Sciatic nerve (tissue), 2 donors: ENCODE data around the gene PRKAR2A. TPM values are rescaled to one million over a fixed set of nuclear protein-coding genes. Genes with fewer than 3 reads are reported as not detected.
A peak's percentile ranks its signal among the peaks of the same experiment; 100 is the strongest.

Experiments
- ATAC-seq: fragments of 200-7000 bp; cut with Tn5 transposase; one replicate; pipeline ENCODE4 v1.9.1; 2020; ENCODE audit warnings: mild to moderate bottlenecking, moderate library complexity
- DNase-seq: peaks from one replicate; pipeline ENCODE4 v3.0.0-alpha.2; 2020; ENCODE audit warnings: low spot score
- intact Hi-C: fragments of 100-400 bp; cut with DNase I; formaldehyde crosslinking; loops from one replicate; pipeline ENCODE4 v1.14.2; 2022
- total RNA-seq: library from RNA; stranded (reverse); fragmentation: NEBNext Ultra II Directional; extraction: Animal tissue kit (Norgen Biotek cat#: 25700); gene quantifications from one replicate; pipeline ENCODE4 v1.2.1, GENCODE V29; 2021
- donor health status: DM: no; HTN: no; CAD: no.
- donor health status: DM: no; HTN: no; CAD: no.

Gene PRKAR2A
- total RNA-seq, result 46.5 TPM

- intact Hi-C loops, result no loop called here
- peak; percentile 93 for DNase-seq
- peak; percentile 98 for ATAC-seq
Observed at GRCh38 chr3:48847504-48848423, at the start of gene PRKAR2A. TSS of gene PRKAR2A (minus strand) at chr3:48847874. CDS start at chr3:48847596, 278 bp downstream.

GRCh38 chr3:48896936-48897335 is 49.3 kb upstream of the PRKAR2A start:
- no peak for DNase-seq
- ATAC-seq, result peak; percentile 35
- intact Hi-C loops, result no loop called here

GRCh38 chr3:48894516-48894915 is 46.8 kb upstream of the PRKAR2A start:
- DNase-seq (no peak), ATAC-seq (no peak)
- intact Hi-C loops, result no loop called here

- no peak for ATAC-seq
- intact Hi-C loops, result no loop called here
Observed at GRCh38 chr3:48891606-48892005, 43.9 kb upstream of the PRKAR2A start.

GRCh38 chr3:48885753-48886152 is 38.1 kb upstream of the PRKAR2A start:
- intact Hi-C loops, result no loop called here
- ATAC-seq, result no peak

More at GRCh38 chr3:48891606-48892005, 43.9 kb upstream of the PRKAR2A start:
- no peak for DNase-seq

GRCh38 chr3:48881652-48882114 is 34.0 kb upstream of the PRKAR2A start:
- intact Hi-C loops, result no loop called here
- DNase-seq (no peak), ATAC-seq (no peak)

More at GRCh38 chr3:48885753-48886152, 38.1 kb upstream of the PRKAR2A start:
- DNase-seq, result no peak

- intact Hi-C loops, result no loop called here
- ATAC-seq (no peak), DNase-seq (no peak)
Observed at GRCh38 chr3:48881006-48881405, 33.3 kb upstream of the PRKAR2A start.

- no peak for DNase-seq
- no peak for ATAC-seq
- intact Hi-C loops, result no loop called here
Observed at GRCh38 chr3:48879994-48880377, 32.3 kb upstream of the PRKAR2A start.

- intact Hi-C loops, result no loop called here
- ATAC-seq, result no peak
- DNase-seq, result no peak
Observed at GRCh38 chr3:48879307-48879993, 31.8 kb upstream of the PRKAR2A start.

- DNase-seq (no peak), ATAC-seq (no peak)
- intact Hi-C loops, result no loop called here
Observed at GRCh38 chr3:48877671-48878070, 30.0 kb upstream of the PRKAR2A start.

- ATAC-seq (no peak), DNase-seq (no peak)
- intact Hi-C loops, result no loop called here
Observed at GRCh38 chr3:48863122-48863521, 15.4 kb upstream of the PRKAR2A start.

- ATAC-seq, result no peak
- DNase-seq, result no peak
Observed at GRCh38 chr3:48859206-48859605, 11.5 kb upstream of the PRKAR2A start.

GRCh38 chr3:48858709-48859108 is 11.0 kb upstream of the PRKAR2A start:
- no peak for ATAC-seq
- intact Hi-C loops, result no loop called here

More at GRCh38 chr3:48859206-48859605, 11.5 kb upstream of the PRKAR2A start:
- intact Hi-C loops, result no loop called here

GRCh38 chr3:48857641-48858040 is 10.0 kb upstream of the PRKAR2A start:
- ATAC-seq (no peak), DNase-seq (no peak)
- intact Hi-C loops, result no loop called here

More at GRCh38 chr3:48858709-48859108, 11.0 kb upstream of the PRKAR2A start:
- DNase-seq, result no peak

- DNase-seq, result no peak
- peak; percentile 59 for ATAC-seq
- intact Hi-C loops, result no loop called here
Observed at GRCh38 chr3:48856469-48856868, 8.8 kb upstream of the PRKAR2A start.

GRCh38 chr3:48855681-48856447 is 8.2 kb upstream of the PRKAR2A start:
- intact Hi-C loops, result no loop called here
- ATAC-seq, result no peak
- DNase-seq, result no peak

- DNase-seq, result no peak
- intact Hi-C loops, result no loop called here
- ATAC-seq, result no peak
Observed at GRCh38 chr3:48852151-48852550, 4.5 kb upstream of the PRKAR2A start.

GRCh38 chr3:48851407-48851806 is 3.7 kb upstream of the PRKAR2A start:
- no peak for DNase-seq
- ATAC-seq, result no peak
- intact Hi-C loops, result no loop called here

- intact Hi-C loops, result no loop called here
- ATAC-seq (no peak), DNase-seq (peak; percentile 55)
Observed at GRCh38 chr3:48848816-48849515, 1.3 kb upstream of the PRKAR2A start.
